MG63 (cell line): ENCODE results near the gene APBB2. TPM values are rescaled to one million over a fixed set of nuclear protein-coding genes. Genes with fewer than 3 reads are reported as not detected.
"Not testable (repeated sequence)": the region's sequence is repeated elsewhere in the genome, so short reads cannot be mapped to it uniquely, and the experiment has no call there.

ENCODE experiments used
- DNase-seq: peaks from one replicate; pipeline ENCODE4 v3.0.0-alpha.2; 2020
- H3K27me3 ChIP-seq: fragments of 250-450 bp; sonication (Bioruptor Pico); 2 replicates; pipeline ENCODE4 v1.5.1; 2020; ENCODE audit warnings: mild to moderate bottlenecking, moderate library complexity
- H3K36me3 ChIP-seq: fragments of 250-450 bp; sonication (Bioruptor Pico); 2 replicates; pipeline ENCODE4 v1.5.1; 2020; ENCODE audit warnings: mild to moderate bottlenecking, moderate library complexity
- H3K4me3 ChIP-seq: fragments of 250-450 bp; sonication (Bioruptor Pico); 2 replicates; pipeline ENCODE4 v1.5.1; 2020; ENCODE audit warnings: mild to moderate bottlenecking, moderate library complexity
- H3K9me3 ChIP-seq: fragments of 250-450 bp; sonication (Bioruptor Pico); 2 replicates; pipeline ENCODE4 v1.5.1; 2020; ENCODE audit warnings: mild to moderate bottlenecking, moderate library complexity
- total RNA-seq: library from RNA; depleted of rRNA; stranded (reverse); fragments of >200 nt; shearing (Covaris generic); gene quantifications from 2 replicates; pipeline ENCODE4 v1.2.3, GENCODE V29; 2014; ENCODE audit warnings: low replicate concordance

APBB2 gene
- total RNA-seq, 1 experiment from 2014 or later = 36.1 TPM

- DNase-seq = no peak
- no peak overlapping the region for H3K4me3 ChIP-seq
- no peaks in the 10 kb centered on the region for H3K36me3 ChIP-seq
- no peaks in the 10 kb centered on the region for H3K27me3 ChIP-seq
- H3K9me3 ChIP-seq = no peaks in the 10 kb centered on the region
Observed at GRCh38 chr4:41074215-41074614, 140.1 kb downstream of the APBB2 start.

GRCh38 chr4:41072021-41072777, 142.1 kb downstream of the APBB2 start:
- H3K36me3 ChIP-seq = no peaks in the 10 kb centered on the region
- no peak for DNase-seq
- H3K9me3 ChIP-seq = no peaks in the 10 kb centered on the region
- no peaks in the 10 kb centered on the region for H3K27me3 ChIP-seq
- H3K4me3 ChIP-seq = no peak overlapping the region

- DNase-seq = no peak
- no peak overlapping the region for H3K4me3 ChIP-seq
- no peaks in the 10 kb centered on the region for H3K36me3 ChIP-seq
- no peaks in the 10 kb centered on the region for H3K9me3 ChIP-seq
- no peaks in the 10 kb centered on the region for H3K27me3 ChIP-seq
Observed at GRCh38 chr4:41070516-41071281, 143.6 kb downstream of the APBB2 start.

- Histone ChIP-seq H3K9me3 (no peaks in the 10 kb centered on the region), H3K4me3 (no peak overlapping the region), H3K27me3 (no peaks in the 10 kb centered on the region), H3K36me3 (no peaks in the 10 kb centered on the region)
- no peak for DNase-seq
Observed at GRCh38 chr4:41069838-41070237, 144.5 kb downstream of the APBB2 start.

GRCh38 chr4:41069257-41069656, 145.1 kb downstream of the APBB2 start:
- no peak overlapping the region for H3K4me3 ChIP-seq
- no peaks in the 10 kb centered on the region for H3K9me3 ChIP-seq
- H3K36me3 ChIP-seq = no peaks in the 10 kb centered on the region
- DNase-seq = no peak
- no peaks in the 10 kb centered on the region for H3K27me3 ChIP-seq

- Histone ChIP-seq H3K9me3 (no peaks in the 10 kb centered on the region), H3K27me3 (no peaks in the 10 kb centered on the region), H3K36me3 (no peaks in the 10 kb centered on the region), H3K4me3 (no peak overlapping the region)
- DNase-seq = no peak
Observed at GRCh38 chr4:41067369-41067768, 147.0 kb downstream of the APBB2 start.

- no peak overlapping the region for H3K4me3 ChIP-seq
- H3K27me3 ChIP-seq = no peaks in the 10 kb centered on the region
- no peaks in the 10 kb centered on the region; the same call in 1 of the 2 replicates for H3K9me3 ChIP-seq
- H3K36me3 ChIP-seq = no peaks in the 10 kb centered on the region
- no peak for DNase-seq
Observed at GRCh38 chr4:41066049-41066448, 148.3 kb downstream of the APBB2 start.

GRCh38 chr4:41065434-41066006, 148.8 kb downstream of the APBB2 start:
- Histone ChIP-seq H3K4me3 (no peak overlapping the region), H3K9me3 (no peaks in the 10 kb centered on the region; the same call in 1 of the 2 replicates), H3K36me3 (no peaks in the 10 kb centered on the region), H3K27me3 (no peaks in the 10 kb centered on the region)
- no peak for DNase-seq

GRCh38 chr4:41064953-41065352, 149.4 kb downstream of the APBB2 start:
- Histone ChIP-seq H3K36me3 (no peaks in the 10 kb centered on the region), H3K4me3 (no peak overlapping the region), H3K9me3 (no peaks in the 10 kb centered on the region; the same call in 1 of the 2 replicates), H3K27me3 (no peaks in the 10 kb centered on the region)
- DNase-seq = no peak

- Histone ChIP-seq H3K27me3 (no peaks in the 10 kb centered on the region), H3K9me3 (no peaks in the 10 kb centered on the region; the same call in 1 of the 2 replicates), H3K4me3 (no peak overlapping the region), H3K36me3 (no peaks in the 10 kb centered on the region)
- DNase-seq = no peak
Observed at GRCh38 chr4:41061482-41062185, 152.7 kb downstream of the APBB2 start.

- peak; percentile 25 for DNase-seq
- Histone ChIP-seq H3K4me3 (no peak overlapping the region), H3K36me3 (no peaks in the 10 kb centered on the region), H3K27me3 (no peaks in the 10 kb centered on the region), H3K9me3 (no peaks in the 10 kb centered on the region; the same call in 1 of the 2 replicates)
Observed at GRCh38 chr4:41060352-41061334, 153.7 kb downstream of the APBB2 start.

GRCh38 chr4:41059411-41059810, 154.9 kb downstream of the APBB2 start:
- H3K4me3 ChIP-seq, H3K36me3 ChIP-seq, H3K9me3 ChIP-seq, DNase-seq, H3K27me3 ChIP-seq: not testable (repeated sequence)

GRCh38 chr4:41058426-41058825, 155.9 kb downstream of the APBB2 start:
- H3K27me3 ChIP-seq = no peaks in the 10 kb centered on the region
- no peaks in the 10 kb centered on the region for H3K36me3 ChIP-seq
- no peak for DNase-seq

GRCh38 chr4:41057467-41057866, 156.9 kb downstream of the APBB2 start:
- DNase-seq = no peak
- no peak overlapping the region for H3K4me3 ChIP-seq

More at GRCh38 chr4:41058426-41058825, 155.9 kb downstream of the APBB2 start:
- Histone ChIP-seq H3K9me3 (no peaks in the 10 kb centered on the region; the same call in 1 of the 2 replicates), H3K4me3 (no peak overlapping the region)

GRCh38 chr4:41052287-41052686, 162.1 kb downstream of the APBB2 start:
- Histone ChIP-seq H3K27me3 (no peaks in the 10 kb centered on the region), H3K4me3 (no peak overlapping the region), H3K9me3 (no peaks in the 10 kb centered on the region), H3K36me3 (no peaks in the 10 kb centered on the region)
- DNase-seq = no peak

More at GRCh38 chr4:41057467-41057866, 156.9 kb downstream of the APBB2 start:
- H3K27me3 ChIP-seq = no peaks in the 10 kb centered on the region
- no peaks in the 10 kb centered on the region for H3K36me3 ChIP-seq
- H3K9me3 ChIP-seq = no peaks in the 10 kb centered on the region; the same call in 1 of the 2 replicates
